Breast epithelium (tissue), 4 donors: ENCODE results near the gene LINGO1. TPM values are rescaled to one million over a fixed set of nuclear protein-coding genes. Genes with fewer than 3 reads are reported as not detected.

Experiments used
- DNase-seq, 2 donors: peaks; one replicate each; pipeline ENCODE4 v3.0.0-alpha.2; 2019; ENCODE audit warnings: low spot score in 2 of 2
- H3K27ac ChIP-seq, 2 donors: fragments of 200-600 bp; sonication (generic) in 1 of 2; one replicate each; pipeline ENCODE4 v1.5.1; 2016 to 2019; ENCODE audit warnings: mild to moderate bottlenecking in 1 of 2
- H3K27me3 ChIP-seq, 2 donors: fragments of 200-600 bp; sonication (generic) in 1 of 2; one replicate each; pipeline versions ENCODE4 v1.5.1 to v1.6.0; 2017 to 2019; ENCODE audit warnings: control low read depth in 1 of 2, mild to moderate bottlenecking in 1 of 2
- H3K36me3 ChIP-seq: fragments of 200-600 bp; one replicate; pipeline ENCODE4 v1.5.1; 2019
- H3K4me1 ChIP-seq, 2 donors: fragments of 200-600 bp; sonication (generic); one replicate each; pipeline ENCODE4 v1.5.1; 2016 to 2019; ENCODE audit warnings: control low read depth in 1 of 2
- H3K4me3 ChIP-seq, 3 donors: fragments of 200-600 bp; sonication (generic); 1 replicate in 2 of 3; 2 replicates in 1 of 3; pipeline ENCODE4 v1.5.1; 2016 to 2019; ENCODE audit warnings: mild to moderate bottlenecking in 3 of 3, moderate library complexity in 2 of 3
- H3K9me3 ChIP-seq, 2 donors: fragments of 200-600 bp; sonication (generic) in 1 of 2; one replicate each; pipeline ENCODE4 v1.5.1; 2016 to 2019; ENCODE audit warnings: control low read depth in 1 of 2
- CTCF ChIP-seq, 3 donors: fragments of 450-650 bp; IDR thresholded peaks; one replicate each; pipeline ENCODE4 v1.5.1; 2016 to 2017; ENCODE audit warnings: antibody characterized with exemption in 3 of 3, mild to moderate bottlenecking in 3 of 3, moderate library complexity in 3 of 3
- POLR2A ChIP-seq: fragments of 450-650 bp; IDR thresholded peaks from one replicate; pipeline ENCODE4 v1.6.1; 2016; ENCODE audit warnings: antibody characterized with exemption, mild to moderate bottlenecking, moderate library complexity
- POLR2AphosphoS5 ChIP-seq, 3 donors: sonication (generic); formaldehyde crosslinking; IDR thresholded peaks; one replicate each; pipeline ENCODE4 v1.6.1; 2017; ENCODE audit warnings: antibody characterized with exemption in 3 of 3
- intact Hi-C: fragments of 100-400 bp; cut with DNase I; formaldehyde crosslinking; loops from one replicate; pipeline ENCODE4 v1.15.1; 2023; ENCODE audit warnings: low total_unique reads
- total RNA-seq, 3 donors: library from RNA; depleted of rRNA; stranded (reverse); fragments of >200 nt; gene quantifications; one replicate each; pipeline ENCODE4 v1.1.0, GENCODE V29; 2016

Gene LINGO1
- total RNA-seq, 3 donors from 2014 or later = 1.2 to 1.6 TPM; not detected in 1

- H3K4me1 ChIP-seq = peaks cover 0 to 7% of the 10 kb centered on the region in 2 donors
- intact Hi-C loops = no loop called here
- TF ChIP-seq CTCF (IDR thresholded peaks at IDR 0.05) (no peak), POLR2AphosphoS5 (IDR thresholded peaks at IDR 0.05) (no peak), POLR2A (no peak)
- DNase-seq = no peak
- H3K36me3 ChIP-seq = no peaks in the 10 kb centered on the region
- no peaks in the 10 kb centered on the region for H3K9me3 ChIP-seq
- H3K27ac ChIP-seq = no peak overlapping the region
- no peaks in the 10 kb centered on the region for H3K27me3 ChIP-seq
- no peak overlapping the region for H3K4me3 ChIP-seq
Observed at GRCh38 chr15:77572186-77572585, 60.5 kb downstream of the LINGO1 start.

GRCh38 chr15:77571741-77572140 is 61.0 kb downstream of the LINGO1 start:
- Histone ChIP-seq H3K4me3 (no peak overlapping the region), H3K4me1 (peaks cover 0 to 7% of the 10 kb centered on the region in 2 donors), H3K9me3 (no peaks in the 10 kb centered on the region), H3K27ac (no peak overlapping the region), H3K27me3 (no peaks in the 10 kb centered on the region), H3K36me3 (no peaks in the 10 kb centered on the region)
- DNase-seq = no peak
- intact Hi-C loops = no loop called here
- TF ChIP-seq POLR2AphosphoS5 (IDR thresholded peaks at IDR 0.05) (no peak), POLR2A (no peak), CTCF (IDR thresholded peaks at IDR 0.05) (no peak)

GRCh38 chr15:77571181-77571580 is 61.5 kb downstream of the LINGO1 start:
- no peak overlapping the region for H3K27ac ChIP-seq
- no peaks in the 10 kb centered on the region for H3K9me3 ChIP-seq
- TF ChIP-seq POLR2AphosphoS5 (IDR thresholded peaks at IDR 0.05) (no peak), CTCF (IDR thresholded peaks at IDR 0.05) (no peak), POLR2A (no peak)
- no peaks in the 10 kb centered on the region for H3K27me3 ChIP-seq
- H3K4me1 ChIP-seq = peaks cover 0 to 7% of the 10 kb centered on the region in 2 donors
- H3K4me3 ChIP-seq = no peak overlapping the region
- DNase-seq = no peak
- intact Hi-C loops = no loop called here
- H3K36me3 ChIP-seq = no peaks in the 10 kb centered on the region

GRCh38 chr15:77569729-77570125 is 63.0 kb downstream of the LINGO1 start:
- H3K9me3 ChIP-seq = no peaks in the 10 kb centered on the region
- intact Hi-C loops = no loop called here
- H3K27ac ChIP-seq = peak overlapping the region; percentile 64 to 82
- TF ChIP-seq POLR2A (no peak), POLR2AphosphoS5 (IDR thresholded peaks at IDR 0.05) (no peak), CTCF (IDR thresholded peaks at IDR 0.05) (no peak)
- H3K4me1 ChIP-seq = peaks cover 0 to 7% of the 10 kb centered on the region in 2 donors
- H3K36me3 ChIP-seq = no peaks in the 10 kb centered on the region
- no peak for DNase-seq
- peak overlapping the region; percentile 27 to 63 (median 36) for H3K4me3 ChIP-seq
- no peaks in the 10 kb centered on the region for H3K27me3 ChIP-seq

GRCh38 chr15:77568973-77569728 is 63.6 kb downstream of the LINGO1 start:
- TF ChIP-seq POLR2A (no peak), POLR2AphosphoS5 (IDR thresholded peaks at IDR 0.05) (no peak), CTCF (IDR thresholded peaks at IDR 0.05) (no peak)
- H3K4me3 ChIP-seq = peak overlapping the region; percentile 27 to 63 (median 36)
- intact Hi-C loops = no loop called here

More at GRCh38 chr15:77568973-77569728, 63.6 kb downstream of the LINGO1 start:
- DNase-seq = peak; percentile 27 to 73
- Histone ChIP-seq H3K27me3 (no peaks in the 10 kb centered on the region), H3K9me3 (no peaks in the 10 kb centered on the region), H3K27ac (peak overlapping the region; percentile 64 to 82), H3K4me1 (peaks cover 0 to 7% of the 10 kb centered on the region in 2 donors), H3K36me3 (no peaks in the 10 kb centered on the region)
